Measurements from ENCODE around the gene OR6J1. TPM values are rescaled to one million over a fixed set of nuclear protein-coding genes. Genes with fewer than 3 reads are reported as not detected.

OR6J1 gene
- polyA plus RNA-seq, 2 of the 4 experiments (the other 2 are of a cell fraction), result not detected

GRCh38 chr14:22650960-22651521, 6.9 kb upstream of the OR6J1 start:
- CTCF ChIA-PET, result interaction anchor here (0.6 to 15.5 kb wide), 17 partner anchors 7 to 737 kb away, joined by 3 to 376 read pairs (median 7); partner anchors contain the start of genes ABHD4, DAD1 and OR6J1
- H3K4me3 ChIP-seq, result no peak overlapping the region
- no peaks in the 10 kb centered on the region for H3K9me3 ChIP-seq
- H3K27ac ChIP-seq, result peak overlapping the region; percentile 14 to 56; a peak in 3 of 6 replicates
- ATAC-seq, result peak; percentile 64 to 66
- POLR2A ChIA-PET, result interaction anchor here (0.6 to 1.7 kb wide), 12 partner anchors 38 to 356 kb away, joined by 3 to 16 read pairs (median 5); partner anchors contain the start of genes ABHD4, DAD1 and OXA1L
- 42% methylated on average over 3 of the region's 3 CpGs for WGBS (ENCODE audit: missing lambda C conversion rate)
- peak in 1 of 2 experiments; percentile 60 for DNase-seq (ENCODE audit: low read depth in 1 of 2, low spot score in 1 of 2)
- H3K4me1 ChIP-seq, result peaks cover 41% of the 10 kb centered on the region
- no peak overlapping the region for H3K4me2 ChIP-seq
- FAIRE-seq, result no peak
- TF ChIP-seq CHD2 (IDR thresholded peaks at IDR 0.05; ENCODE audit: low read length, partially characterized antibody) (no peak), SMC3 (IDR thresholded peaks at IDR 0.05) (no peak), E2F6 (IDR thresholded peaks at IDR 0.05; ENCODE audit: borderline replicate concordance, low read depth) (no peak), TFCP2L1 (CRISPR knock-in tag; IDR thresholded peaks at IDR 0.05) (peak; percentile 69; the same call in 1 of the 2 replicates), KDM5A (IDR thresholded peaks at IDR 0.05) (no peak), MAFK (IDR thresholded peaks at IDR 0.05; ENCODE audit: partially characterized antibody) (no peak), RCOR1 (IDR thresholded peaks at IDR 0.05; ENCODE audit: low read depth, low read length) (no peak), FOSL2 (IDR thresholded peaks at IDR 0.05) (no peak), FOSL2 (CRISPR knock-in tag; IDR thresholded peaks at IDR 0.05) (peak; percentile 43; the same call in 1 of the 2 replicates), PBX3 (IDR thresholded peaks at IDR 0.05) (no peak), ELK1 (IDR thresholded peaks at IDR 0.05; ENCODE audit: low read depth, low read length) (no peak), USF2 (IDR thresholded peaks at IDR 0.05) (no peak), SREBF2 (IDR thresholded peaks at IDR 0.05) (no peak), CBX8 (IDR thresholded peaks at IDR 0.05) (no peak), EHF (CRISPR knock-in tag; IDR thresholded peaks at IDR 0.05) (no peak), KDM1A (IDR thresholded peaks at IDR 0.05; ENCODE audit: low read depth) (no peak), NPAS2 (CRISPR knock-in tag; IDR thresholded peaks at IDR 0.05; ENCODE audit: borderline replicate concordance) (no peak), CEBPB (IDR thresholded peaks at IDR 0.05) (no peak), ZC3H11A (IDR thresholded peaks at IDR 0.05) (no peak), REST (IDR thresholded peaks at IDR 0.05) (no peak), FOSB (CRISPR knock-in tag; IDR thresholded peaks at IDR 0.05) (0 out of 2 replicates have a peak, but pooled peaks have one; percentile 53), ZFP36 (IDR thresholded peaks at IDR 0.05; ENCODE audit: borderline replicate concordance, partially characterized antibody) (no peak), BHLHE40 (IDR thresholded peaks at IDR 0.05; ENCODE audit: low read depth, low read length) (no peak), ESRRA (IDR thresholded peaks at IDR 0.05; ENCODE audit: borderline replicate concordance, low read length) (no peak), PHF8 (IDR thresholded peaks at IDR 0.05; ENCODE audit: borderline replicate concordance, low read depth) (no peak), JUNB (IDR thresholded peaks at IDR 0.05) (no peak), RNF2 (IDR thresholded peaks at IDR 0.05; ENCODE audit: borderline replicate concordance, low read depth) (no peak), CBX2 (IDR thresholded peaks at IDR 0.05; ENCODE audit: borderline replicate concordance, low read depth) (no peak), CHD4 (IDR thresholded peaks at IDR 0.05; ENCODE audit: borderline replicate concordance) (no peak), RAD21 (conservative IDR thresholded peaks at IDR 0.05 in 1 of 2, IDR thresholded peaks at IDR 0.05 in 1 of 2) (no peak), CTCF (IDR thresholded peaks at IDR 0.05) (no peak), RFX5 (IDR thresholded peaks at IDR 0.05) (no peak), NFE2L2 (conservative IDR thresholded peaks at IDR 0.05; ENCODE audit: low read length) (no peak), POLR2A (IDR thresholded peaks at IDR 0.05; ENCODE audit: low read length) (peak; percentile 77)
